Keratinocyte (primary cell): ENCODE measurements around the gene RAB3IP. TPM values are rescaled to one million over a fixed set of nuclear protein-coding genes. Genes with fewer than 3 reads are reported as not detected.

Experiments used
- DNase-seq: peaks from one replicate; pipeline ENCODE4 v3.0.0-alpha.2; 2011; ENCODE audit warnings: low read depth, missing footprints, low spot score
- FAIRE-seq: peaks from 2 replicates; lab custom pipeline; 2011; peaks lifted over from hg19 to GRCh38; lab: Jason Lieb, UNC
- H2AFZ ChIP-seq: 2 replicates; pipeline ENCODE4 v1.6.0; 2012; ENCODE audit warnings: low read length, control low read depth, inconsistent platforms; ENCODE audit not compliant: control insufficient read depth
- H3K27ac ChIP-seq: 2 replicates; pipeline ENCODE4 v1.5.1; 2011; ENCODE audit warnings: low read length; ENCODE audit not compliant: control insufficient read depth, insufficient read depth
- H3K27me3 ChIP-seq: 3 replicates; pipeline ENCODE4 v1.6.0; 2011; ENCODE audit warnings: low read length; ENCODE audit not compliant: control insufficient read depth, insufficient read depth; ENCODE audit errors: extremely low read depth
- H3K36me3 ChIP-seq, 2 experiments: 2 replicates in 1 of 2; 3 replicates in 1 of 2; pipeline ENCODE4 v1.5.1; 2011; ENCODE audit warnings: low read length in 2 of 2, mild to moderate bottlenecking in 1 of 2; ENCODE audit not compliant: control insufficient read depth in 2 of 2, insufficient read depth in 2 of 2; ENCODE audit errors: extremely low read depth in 1 of 2
- H3K4me1 ChIP-seq: 3 replicates; pipeline ENCODE4 v1.5.1; 2011; ENCODE audit warnings: low read length; ENCODE audit not compliant: control insufficient read depth, insufficient read depth; ENCODE audit errors: extremely low read depth
- H3K4me2 ChIP-seq: 3 replicates; pipeline ENCODE4 v1.6.0; 2011; ENCODE audit warnings: low read depth, low read length; ENCODE audit not compliant: control insufficient read depth, insufficient read depth; ENCODE audit errors: extremely low read depth
- H3K4me3 ChIP-seq, 3 experiments: fragments of 200-600 bp in 1 of 3; sonication (generic) in 1 of 3; 2 replicates in 2 of 3; 3 replicates in 1 of 3; pipeline ENCODE4 v1.5.1; 2011 to 2016; ENCODE audit warnings: low read length in 3 of 3, mild to moderate bottlenecking in 3 of 3, control low read depth in 2 of 3, inconsistent platforms in 1 of 3, low read depth in 1 of 3, mixed read lengths in 1 of 3, mixed run types in 1 of 3, moderate library complexity in 1 of 3; ENCODE audit not compliant: control insufficient read depth in 2 of 3, insufficient read depth in 2 of 3; ENCODE audit errors: extremely low read depth in 1 of 3
- H3K79me2 ChIP-seq: 2 replicates; pipeline ENCODE4 v1.6.0; 2012; ENCODE audit warnings: low read length; ENCODE audit not compliant: control insufficient read depth, insufficient read depth
- H3K9ac ChIP-seq: 3 replicates; pipeline ENCODE4 v1.6.0; 2011; ENCODE audit warnings: low read length; ENCODE audit not compliant: control insufficient read depth, insufficient read depth; ENCODE audit errors: extremely low read depth
- H3K9me1 ChIP-seq: 3 replicates; pipeline ENCODE4 v1.6.0; 2011; ENCODE audit warnings: low read length; ENCODE audit not compliant: control insufficient read depth, insufficient read depth; ENCODE audit errors: extremely low read depth
- H3K9me3 ChIP-seq: 2 replicates; pipeline ENCODE4 v1.5.1; 2012; ENCODE audit warnings: low read depth, low read length; ENCODE audit not compliant: control insufficient read depth
- H4K20me1 ChIP-seq: 3 replicates; pipeline ENCODE4 v1.6.0; 2011; ENCODE audit warnings: low read length; ENCODE audit not compliant: control insufficient read depth, insufficient read depth; ENCODE audit errors: extremely low read depth
- EZH2 ChIP-seq: IDR thresholded peaks from one replicate; pipeline ENCODE4 v1.6.1; 2012; ENCODE audit warnings: inconsistent platforms, mild to moderate bottlenecking, low read length, moderate library complexity
- dilution Hi-C: fragments of 300-500 bp; cut with MboI; formaldehyde crosslinking; loops from one replicate; pipeline ENCODE4 v1.7.0; 2020; ENCODE audit warnings: low sequenced_read_pairs; ENCODE audit not compliant: extremely low pct_ligation_motif_present
- polyA plus RNA-seq, 5 experiments: library from polyadenylated mRNA; depleted of rRNA in 3 of 5; stranded (reverse) in 3 of 5; stranded (forward) in 1 of 5; unstranded in 1 of 5; fragments of >200 nt; gene quantifications; 1 replicate in 1 of 5; 2 replicates in 3 of 5; 3 replicates in 1 of 5; pipeline versions ENCODE4 v1.2.1 to v1.2.3, GENCODE V29; 2011 to 2012; ENCODE audit warnings: missing spikeins in 2 of 5, low read depth in 1 of 5, low replicate concordance in 1 of 5
- TF ChIP-seq, protein P1 (sequence below), 3 experiments: IDR thresholded peaks in 1 of 3; conservative IDR thresholded peaks in 1 of 3; optimal IDR thresholded peaks in 1 of 3; 2 replicates in 2 of 3; 3 replicates in 1 of 3; pipeline versions ENCODE3 to v1.5.1; 2011; ENCODE audit warnings: low read length in 3 of 3, mild to moderate bottlenecking in 3 of 3, moderate library complexity in 2 of 3, control low read depth in 1 of 3, inconsistent platforms in 1 of 3; ENCODE audit not compliant: insufficient read depth in 2 of 3; ENCODE audit errors: extremely low read depth in 1 of 3

Gene RAB3IP
- polyA plus RNA-seq, 1 donor (not counting 4 experiments of a cell fraction or from before 2014, with no cell fraction given) = 30.6 TPM

- H4K20me1 ChIP-seq = no peaks in the 10 kb centered on the region
- no peaks in the 10 kb centered on the region for H3K36me3 ChIP-seq
- H3K9ac ChIP-seq = no peak overlapping the region
- no peak overlapping the region for H3K4me2 ChIP-seq
- H3K27ac ChIP-seq = no peak overlapping the region
- no peak overlapping the region for H2AFZ ChIP-seq
- no peak for FAIRE-seq
- no peaks in the 10 kb centered on the region for H3K9me1 ChIP-seq
- no peak overlapping the region for H3K4me3 ChIP-seq
- DNase-seq = no peak
- no peaks in the 10 kb centered on the region for H3K27me3 ChIP-seq
- no peaks in the 10 kb centered on the region for H3K79me2 ChIP-seq
- TF ChIP-seq, protein P1, sequence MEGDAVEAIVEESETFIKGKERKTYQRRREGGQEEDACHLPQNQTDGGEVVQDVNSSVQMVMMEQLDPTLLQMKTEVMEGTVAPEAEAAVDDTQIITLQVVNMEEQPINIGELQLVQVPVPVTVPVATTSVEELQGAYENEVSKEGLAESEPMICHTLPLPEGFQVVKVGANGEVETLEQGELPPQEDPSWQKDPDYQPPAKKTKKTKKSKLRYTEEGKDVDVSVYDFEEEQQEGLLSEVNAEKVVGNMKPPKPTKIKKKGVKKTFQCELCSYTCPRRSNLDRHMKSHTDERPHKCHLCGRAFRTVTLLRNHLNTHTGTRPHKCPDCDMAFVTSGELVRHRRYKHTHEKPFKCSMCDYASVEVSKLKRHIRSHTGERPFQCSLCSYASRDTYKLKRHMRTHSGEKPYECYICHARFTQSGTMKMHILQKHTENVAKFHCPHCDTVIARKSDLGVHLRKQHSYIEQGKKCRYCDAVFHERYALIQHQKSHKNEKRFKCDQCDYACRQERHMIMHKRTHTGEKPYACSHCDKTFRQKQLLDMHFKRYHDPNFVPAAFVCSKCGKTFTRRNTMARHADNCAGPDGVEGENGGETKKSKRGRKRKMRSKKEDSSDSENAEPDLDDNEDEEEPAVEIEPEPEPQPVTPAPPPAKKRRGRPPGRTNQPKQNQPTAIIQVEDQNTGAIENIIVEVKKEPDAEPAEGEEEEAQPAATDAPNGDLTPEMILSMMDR (optimal IDR thresholded peaks at IDR 0.05 in 1 of 3, IDR thresholded peaks at IDR 0.05 in 1 of 3, conservative IDR thresholded peaks at IDR 0.05 in 1 of 3; ENCODE audit: extremely low read depth in 1 of 3, insufficient read depth in 2 of 3, low read length in 3 of 3) = no peak
- TF ChIP-seq EZH2 = no peak
- no peaks in the 10 kb centered on the region for H3K9me3 ChIP-seq
- dilution Hi-C loops = no loop called here
- H3K4me1 ChIP-seq = peaks cover 7% of the 10 kb centered on the region
Observed at GRCh38 chr12:69703146-69703642, 35.5 kb upstream of the RAB3IP start.

- Histone ChIP-seq H3K4me2 (no peak overlapping the region), H3K4me1 (no peaks in the 10 kb centered on the region), H3K9me1 (no peaks in the 10 kb centered on the region), H3K27ac (no peak overlapping the region), H3K9ac (no peak overlapping the region), H2AFZ (no peak overlapping the region), H3K27me3 (no peaks in the 10 kb centered on the region), H3K9me3 (no peaks in the 10 kb centered on the region), H4K20me1 (no peaks in the 10 kb centered on the region), H3K36me3 (no peaks in the 10 kb centered on the region), H3K79me2 (no peaks in the 10 kb centered on the region), H3K4me3 (no peak overlapping the region)
- no peak for TF ChIP-seq EZH2
- TF ChIP-seq, protein P1 (optimal IDR thresholded peaks at IDR 0.05 in 1 of 3, IDR thresholded peaks at IDR 0.05 in 1 of 3, conservative IDR thresholded peaks at IDR 0.05 in 1 of 3; ENCODE audit: extremely low read depth in 1 of 3, insufficient read depth in 2 of 3, low read length in 3 of 3) = no peak
- dilution Hi-C loops = no loop called here
- DNase-seq (no peak), FAIRE-seq (no peak)
Observed at GRCh38 chr12:69704357-69704756, 34.3 kb upstream of the RAB3IP start.
